Tibial artery (tissue), 4 donors: Measurements from ENCODE around the gene SEPTIN7.

Source experiments
- DNase-seq, 2 donors: peaks; one replicate each; pipeline ENCODE4 v3.0.0-alpha.2; 2019
- H3K27ac ChIP-seq, 2 donors: fragments of 200-600 bp; sonication (generic) in 1 of 2; 1 replicate in 1 of 2; 2 replicates in 1 of 2; pipeline ENCODE4 v1.5.1; 2018 to 2019; ENCODE audit warnings: mild to moderate bottlenecking in 1 of 2
- H3K27me3 ChIP-seq, 2 donors: fragments of 200-600 bp; sonication (generic) in 1 of 2; one replicate each; pipeline versions ENCODE4 v1.5.1 to v1.6.0; 2016 to 2019
- H3K36me3 ChIP-seq, 3 donors: fragments of 200-600 bp; sonication (generic) in 2 of 3; one replicate each; pipeline ENCODE4 v1.5.1; 2016 to 2019; ENCODE audit warnings: mild to moderate bottlenecking in 2 of 3
- H3K4me1 ChIP-seq, 4 donors: fragments of 200-600 bp; sonication (generic) in 2 of 4; 1 replicate in 3 of 4; 2 replicates in 1 of 4; pipeline ENCODE4 v1.5.1; 2016 to 2019
- H3K4me3 ChIP-seq, 2 donors: fragments of 200-600 bp; sonication (generic) in 1 of 2; 1 replicate in 1 of 2; 2 replicates in 1 of 2; pipeline ENCODE4 v1.5.1; 2018 to 2019; ENCODE audit warnings: mild to moderate bottlenecking in 2 of 2
- H3K9me3 ChIP-seq, 3 donors: fragments of 200-600 bp; sonication (generic) in 1 of 3; one replicate each; pipeline ENCODE4 v1.5.1; 2016 to 2019
- intact Hi-C: fragments of 100-400 bp; cut with DNase I; formaldehyde crosslinking; loops from one replicate; pipeline ENCODE4 v1.15.0; 2023; ENCODE audit warnings: low total_unique reads
- TF ChIP-seq, protein P1 (sequence below), 2 experiments: fragments of 200-600 bp in 1 of 2; fragments of 450-650 bp in 1 of 2; IDR thresholded peaks; one replicate each; pipeline ENCODE4 v1.5.1; 2017 to 2019; ENCODE audit warnings: antibody characterized with exemption in 2 of 2, mild to moderate bottlenecking in 1 of 2, moderate library complexity in 1 of 2

The SEPTIN7 gene

GRCh38 chr7:35792472-35792871 is 8.4 kb upstream of the SEPTIN7 start:
- intact Hi-C loops = no loop called here
- H3K4me3 ChIP-seq = no peak overlapping the region
- no peaks in the 10 kb centered on the region for H3K9me3 ChIP-seq
- TF ChIP-seq, protein P1, sequence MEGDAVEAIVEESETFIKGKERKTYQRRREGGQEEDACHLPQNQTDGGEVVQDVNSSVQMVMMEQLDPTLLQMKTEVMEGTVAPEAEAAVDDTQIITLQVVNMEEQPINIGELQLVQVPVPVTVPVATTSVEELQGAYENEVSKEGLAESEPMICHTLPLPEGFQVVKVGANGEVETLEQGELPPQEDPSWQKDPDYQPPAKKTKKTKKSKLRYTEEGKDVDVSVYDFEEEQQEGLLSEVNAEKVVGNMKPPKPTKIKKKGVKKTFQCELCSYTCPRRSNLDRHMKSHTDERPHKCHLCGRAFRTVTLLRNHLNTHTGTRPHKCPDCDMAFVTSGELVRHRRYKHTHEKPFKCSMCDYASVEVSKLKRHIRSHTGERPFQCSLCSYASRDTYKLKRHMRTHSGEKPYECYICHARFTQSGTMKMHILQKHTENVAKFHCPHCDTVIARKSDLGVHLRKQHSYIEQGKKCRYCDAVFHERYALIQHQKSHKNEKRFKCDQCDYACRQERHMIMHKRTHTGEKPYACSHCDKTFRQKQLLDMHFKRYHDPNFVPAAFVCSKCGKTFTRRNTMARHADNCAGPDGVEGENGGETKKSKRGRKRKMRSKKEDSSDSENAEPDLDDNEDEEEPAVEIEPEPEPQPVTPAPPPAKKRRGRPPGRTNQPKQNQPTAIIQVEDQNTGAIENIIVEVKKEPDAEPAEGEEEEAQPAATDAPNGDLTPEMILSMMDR (IDR thresholded peaks at IDR 0.05) = no peak
- no peaks in the 10 kb centered on the region for H3K36me3 ChIP-seq
- DNase-seq = no peak
- peak overlapping the region; percentile 49 to 71 for H3K27ac ChIP-seq
- H3K4me1 ChIP-seq = peaks cover 0 to 26% (median 13%) of the 10 kb centered on the region in 4 donors
- no peaks in the 10 kb centered on the region for H3K27me3 ChIP-seq

GRCh38 chr7:35792873-35793489 is 7.9 kb upstream of the SEPTIN7 start:
- Histone ChIP-seq H3K27me3 (no peaks in the 10 kb centered on the region), H3K36me3 (no peaks in the 10 kb centered on the region), H3K27ac (peak overlapping the region; percentile 49 to 71), H3K4me1 (peaks cover 0 to 26% (median 13%) of the 10 kb centered on the region in 4 donors), H3K9me3 (no peaks in the 10 kb centered on the region), H3K4me3 (no peak overlapping the region)
- TF ChIP-seq, protein P1 (IDR thresholded peaks at IDR 0.05) = no peak
- no peak for DNase-seq
- intact Hi-C loops = no loop called here

DNA sequence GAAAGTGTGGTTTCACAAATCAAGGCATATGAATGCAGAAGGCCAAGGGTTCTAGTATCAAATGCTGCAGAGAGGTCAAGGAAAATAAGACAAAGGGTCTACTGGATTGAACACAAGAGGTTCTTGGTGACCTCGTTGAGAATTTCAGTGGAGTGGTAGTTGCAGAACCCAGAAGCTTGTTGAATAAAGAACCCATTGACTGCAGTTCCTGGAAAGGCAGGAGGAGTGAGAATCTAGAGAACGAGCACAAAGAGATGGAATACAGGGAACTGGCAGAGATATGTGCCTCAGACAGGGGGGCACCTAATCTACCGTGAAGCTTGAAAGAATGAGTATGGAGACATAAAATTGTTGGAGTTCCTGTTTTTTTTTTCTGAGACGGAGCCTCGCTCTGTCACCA is 3.5 kb upstream of the SEPTIN7 start:
- Histone ChIP-seq H3K4me3 (no peak overlapping the region), H3K36me3 (no peaks in the 10 kb centered on the region), H3K9me3 (no peaks in the 10 kb centered on the region), H3K27me3 (no peaks in the 10 kb centered on the region), H3K4me1 (peaks cover 5 to 25% (median 12%) of the 10 kb centered on the region in 4 donors), H3K27ac (no peak overlapping the region)
- intact Hi-C loops = no loop called here
- TF ChIP-seq, protein P1 (IDR thresholded peaks at IDR 0.05) = no peak
- no peak for DNase-seq

- no peaks in the 10 kb centered on the region for H3K36me3 ChIP-seq
- peaks cover 5 to 33% (median 20%) of the 10 kb centered on the region in 4 donors for H3K4me1 ChIP-seq
- peak overlapping the region; percentile 94 to 96 for H3K4me3 ChIP-seq
- H3K9me3 ChIP-seq = no peaks in the 10 kb centered on the region
- H3K27ac ChIP-seq = peak overlapping the region; percentile 97 to 98
- TF ChIP-seq, protein P1 (IDR thresholded peaks at IDR 0.05) = no peak
- intact Hi-C loops = loop anchor here (5.0 to 10.0 kb wide), 2 partner anchors 75 to 83 kb away; no protein-coding TSS in a partner anchor
- peak; percentile 82 to 92 for DNase-seq
- H3K27me3 ChIP-seq = no peaks in the 10 kb centered on the region
Observed at GRCh38 chr7:35799846-35800717, 775 bp upstream of the SEPTIN7 start.

- H3K4me1 ChIP-seq = peaks cover 5 to 48% (median 26%) of the 10 kb centered on the region in 4 donors
- peak; percentile 74 to 86 for DNase-seq
- H3K9me3 ChIP-seq = no peaks in the 10 kb centered on the region
- intact Hi-C loops = loop anchor here (5.0 to 10.0 kb wide), 2 partner anchors 73 to 84 kb away; no protein-coding TSS in a partner anchor
- H3K27me3 ChIP-seq = no peaks in the 10 kb centered on the region
- H3K4me3 ChIP-seq = peak overlapping the region; percentile 94 to 96
- H3K27ac ChIP-seq = peak overlapping the region; percentile 97 to 98
- H3K36me3 ChIP-seq = no peaks in the 10 kb centered on the region
- TF ChIP-seq, protein P1 (IDR thresholded peaks at IDR 0.05) = peak; percentile 44 to 59
Observed at GRCh38 chr7:35801392-35802101, 690 bp downstream of the SEPTIN7 start.
